Measurements from ENCODE around the gene SUPT6H.
A peak's percentile ranks its signal among the peaks of the same experiment; 100 is the strongest.

Gene SUPT6H

GRCh38 chr17:28661635-28662526, at the start of gene SUPT6H, which contains the start of gene SDF2:
SUPT6H (plus strand) TSS chr17:28662205; CDS start chr17:28673402, 11,197 bp downstream.
SDF2 (minus strand) TSS chr17:28661906; CDS start chr17:28661876, 30 bp downstream.
- peak; percentile 92 for DNase-seq

- peak; percentile 69 for DNase-seq
These were observed 49.5 kb upstream of the SUPT6H start for GRCh38 chr17:28612531-28612930.

DNA sequence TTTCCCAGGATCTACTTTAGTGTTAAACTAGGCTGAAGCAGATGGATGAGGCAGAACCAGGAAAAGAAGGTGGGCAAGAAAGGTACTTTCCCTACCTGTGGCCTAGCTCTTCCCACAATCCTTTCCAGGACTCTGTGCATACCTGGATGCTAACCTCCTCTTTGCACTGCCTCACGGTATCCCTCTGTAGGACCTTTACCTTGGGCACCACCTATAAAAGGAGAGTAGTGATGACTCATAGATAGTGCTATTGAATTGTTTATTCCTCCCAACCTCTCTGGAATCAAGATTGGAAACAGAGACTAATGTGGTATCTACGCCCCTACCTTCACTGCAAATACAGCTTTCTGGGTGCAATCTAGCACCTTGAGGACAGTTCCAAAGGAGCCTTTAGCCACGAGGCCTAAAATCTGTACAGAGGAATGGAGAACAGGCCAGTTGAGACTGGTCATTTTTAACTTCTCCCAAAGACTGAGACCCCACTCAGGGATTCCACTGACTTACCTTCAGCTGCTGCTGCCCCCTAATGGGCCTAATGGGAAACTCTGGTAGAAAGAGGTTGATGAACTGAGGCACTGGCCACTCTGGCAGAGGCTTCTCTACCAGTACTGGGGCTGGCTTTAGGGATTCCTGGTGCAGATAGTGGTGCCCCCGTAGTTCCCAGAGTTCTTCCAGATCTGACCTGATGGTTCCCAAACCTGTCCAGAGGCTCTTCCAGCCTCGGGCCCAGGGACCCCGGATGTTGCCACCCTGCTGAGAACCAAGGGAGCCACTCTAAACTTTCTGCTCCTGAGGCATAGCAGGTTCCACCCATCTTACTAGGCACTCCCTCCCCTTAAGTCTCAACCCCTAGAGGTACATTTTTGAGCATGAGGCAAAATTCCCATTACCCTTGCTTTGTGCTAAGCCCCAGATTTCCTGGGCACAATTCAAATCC, 48.8 kb upstream of the SUPT6H start:
- peak; percentile 70 for DNase-seq

DNA sequence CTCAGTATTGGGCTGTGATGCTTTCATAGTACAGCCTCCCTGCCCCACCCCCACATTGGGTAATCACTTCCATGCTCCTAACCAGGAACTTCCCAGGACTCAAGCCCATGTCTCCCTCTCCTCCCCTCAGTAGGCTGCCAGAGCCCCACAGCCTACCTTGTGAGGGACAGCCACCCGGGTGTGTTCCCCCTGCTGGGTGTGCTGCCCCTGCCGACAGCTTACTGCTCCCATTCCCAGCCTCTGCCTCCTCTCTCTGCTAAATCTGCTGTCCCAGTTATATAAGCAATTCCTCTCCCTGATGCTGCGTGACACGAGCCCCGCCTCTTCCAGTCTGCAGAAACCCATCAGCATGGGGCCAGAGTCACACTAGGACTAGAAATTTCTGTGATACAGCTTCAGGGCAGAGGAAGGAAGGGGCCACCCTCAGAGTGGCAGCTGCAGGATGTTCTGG, 48.0 kb upstream of the SUPT6H start, which contains the start of gene RSKR:
RSKR (minus strand) TSS at position 255 of the 451 bp plus-strand sequence; CDS start at position 231, 24 bp downstream.
- DNase-seq = no peak

DNA sequence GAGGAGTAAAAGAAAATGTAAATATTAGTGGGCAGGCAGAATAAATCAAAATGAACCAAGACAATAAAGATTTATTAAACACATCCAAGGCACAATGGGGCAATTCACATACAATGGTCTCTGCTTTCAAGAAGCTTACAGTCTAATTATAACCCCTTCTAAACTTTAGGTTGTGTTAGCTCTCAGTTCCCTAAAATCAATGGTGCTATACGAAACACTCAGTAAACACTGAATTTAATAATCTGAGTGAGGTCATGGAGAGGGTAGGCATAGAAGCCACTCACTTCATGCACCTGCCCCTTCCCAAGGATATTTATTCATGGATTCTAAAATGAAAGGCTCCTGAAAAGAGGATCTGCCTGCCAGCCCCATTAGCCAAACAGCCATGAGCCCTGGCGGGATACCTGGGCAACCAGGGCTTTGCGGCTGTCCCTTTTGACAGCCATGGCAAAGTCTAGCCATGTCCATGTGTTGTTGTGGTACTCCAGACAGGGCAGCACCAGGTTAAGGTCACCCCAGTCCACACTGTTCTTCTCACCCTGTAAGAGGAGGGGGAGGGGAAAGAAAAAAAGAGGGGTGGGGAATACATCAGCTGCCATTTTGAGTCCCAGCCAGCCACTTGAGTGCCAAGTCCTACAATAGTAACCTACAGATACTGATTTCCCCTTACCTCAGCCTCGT, 46.6 kb upstream of the SUPT6H start:
- no peak for DNase-seq

DNA sequence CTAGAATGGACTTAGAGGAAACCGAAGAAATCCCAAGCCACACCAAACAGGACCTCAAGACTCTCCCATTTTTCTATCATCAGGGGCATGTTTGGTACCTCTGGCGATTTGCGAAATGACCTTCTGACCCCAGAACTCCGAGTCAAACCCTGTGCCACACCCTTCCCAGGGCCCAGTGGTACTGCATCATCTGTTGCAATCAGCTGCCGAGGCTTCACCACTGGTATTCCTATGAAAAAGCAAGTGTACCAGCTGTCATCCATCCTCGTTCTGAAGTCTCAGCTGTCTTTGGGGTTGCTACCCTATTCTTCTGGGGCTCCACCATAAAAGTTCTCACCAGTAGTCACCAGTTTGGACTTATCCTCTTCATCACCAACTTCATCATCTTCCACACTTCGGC, 45.7 kb upstream of the SUPT6H start:
- no peak for DNase-seq

DNA sequence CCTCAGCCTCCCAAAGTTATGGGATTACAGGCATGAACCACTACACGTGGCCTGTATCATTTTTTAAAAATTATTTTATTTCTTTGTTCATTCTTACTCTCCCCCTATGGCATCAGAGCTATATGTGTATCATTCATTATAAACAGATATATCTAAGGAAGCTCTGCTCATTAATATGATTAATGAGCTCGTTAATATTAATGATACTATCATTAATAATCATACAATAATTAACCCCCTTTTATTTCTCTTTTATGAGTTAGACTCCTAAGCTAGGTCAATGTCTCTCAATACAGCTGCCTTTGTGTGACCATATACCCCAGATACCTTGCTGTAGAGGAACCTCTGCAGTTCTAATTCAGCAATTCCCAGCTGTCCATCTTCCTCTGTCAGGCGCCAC, 43.5 kb upstream of the SUPT6H start:
- DNase-seq = no peak

- DNase-seq = no peak
These were observed 42.0 kb upstream of the SUPT6H start for GRCh38 chr17:28620010-28620409.

DNA sequence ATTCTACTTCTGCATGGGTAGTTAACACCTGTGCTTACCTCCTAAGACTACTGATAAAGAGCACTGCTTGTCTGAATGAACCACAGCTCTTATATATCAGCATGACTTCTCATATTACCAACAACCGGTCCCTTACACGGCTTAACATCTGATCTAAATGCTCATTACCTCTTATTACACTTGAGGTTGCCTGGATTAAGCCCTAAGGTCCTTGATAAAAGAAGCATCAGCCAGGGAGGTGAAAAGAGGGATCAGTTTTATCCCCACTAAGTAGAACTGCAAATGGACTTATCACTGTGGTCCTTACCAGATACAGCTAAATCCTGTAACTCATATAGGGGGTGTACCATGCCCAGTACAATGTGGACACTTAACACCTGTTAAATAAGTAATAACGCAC, 39.8 kb upstream of the SUPT6H start:
- no peak for DNase-seq

- DNase-seq = no peak
These were observed 38.3 kb upstream of the SUPT6H start for GRCh38 chr17:28623696-28624095.

GRCh38 chr17:28624148-28624547, 37.9 kb upstream of the SUPT6H start:
- DNase-seq = no peak

DNA sequence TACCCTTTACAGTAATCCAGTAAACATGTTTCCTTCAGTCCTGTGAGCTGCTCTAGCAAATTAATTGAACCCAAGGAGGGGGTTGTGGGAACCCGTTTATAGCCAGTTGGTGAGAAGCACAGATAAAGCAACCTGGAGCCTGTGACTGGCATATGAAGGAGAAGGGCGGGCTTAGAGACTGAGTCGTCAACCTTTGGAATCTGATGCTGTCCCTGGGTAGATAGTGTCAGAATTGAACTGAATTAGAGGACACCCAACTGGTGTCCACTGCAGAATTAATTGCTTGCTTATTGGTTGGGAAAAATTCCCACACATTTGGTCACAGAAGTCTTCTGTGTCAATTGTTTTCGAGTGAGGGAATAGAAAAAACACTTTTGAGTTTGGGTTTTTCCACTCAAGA, 35.2 kb upstream of the SUPT6H start:
- no peak for DNase-seq

DNA sequence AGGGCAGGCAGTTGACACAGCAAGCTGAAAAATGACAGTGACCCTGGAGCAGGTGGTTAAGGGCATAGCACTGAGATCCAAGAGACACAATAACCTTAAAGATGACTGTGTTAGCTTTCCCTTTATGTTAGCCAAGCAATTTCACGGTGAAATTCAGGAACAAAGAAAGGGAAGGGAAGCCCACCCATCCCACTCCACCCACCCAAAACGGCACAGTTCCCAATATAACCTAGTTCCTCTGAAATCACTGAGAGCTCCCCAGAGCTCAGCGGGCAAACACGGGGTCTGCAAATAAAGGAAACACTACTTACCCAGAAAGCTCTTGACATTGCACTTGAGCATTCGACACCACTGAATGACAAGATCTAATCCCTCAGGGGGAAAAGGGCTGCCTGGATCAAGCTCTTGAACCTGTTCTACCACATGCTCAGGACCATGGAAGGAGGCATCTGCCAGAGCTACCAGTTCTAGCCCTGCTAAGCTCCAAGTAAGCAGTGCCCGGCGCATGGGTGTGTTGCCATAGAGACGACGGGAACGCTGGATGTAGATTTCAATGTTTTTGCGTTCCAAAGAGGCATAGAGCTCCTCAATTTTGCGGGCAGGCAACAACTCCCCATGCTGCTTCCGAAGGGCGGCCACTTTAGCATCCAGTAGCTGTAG, 27.7 kb upstream of the SUPT6H start:
- DNase-seq = no peak

- DNase-seq = no peak
These were observed 26.5 kb upstream of the SUPT6H start for GRCh38 chr17:28635506-28635905.

GRCh38 chr17:28641579-28641978, 20.4 kb upstream of the SUPT6H start:
- DNase-seq = no peak

GRCh38 chr17:28643983-28644786, 17.8 kb upstream of the SUPT6H start:
- DNase-seq = peak; percentile 73

DNA sequence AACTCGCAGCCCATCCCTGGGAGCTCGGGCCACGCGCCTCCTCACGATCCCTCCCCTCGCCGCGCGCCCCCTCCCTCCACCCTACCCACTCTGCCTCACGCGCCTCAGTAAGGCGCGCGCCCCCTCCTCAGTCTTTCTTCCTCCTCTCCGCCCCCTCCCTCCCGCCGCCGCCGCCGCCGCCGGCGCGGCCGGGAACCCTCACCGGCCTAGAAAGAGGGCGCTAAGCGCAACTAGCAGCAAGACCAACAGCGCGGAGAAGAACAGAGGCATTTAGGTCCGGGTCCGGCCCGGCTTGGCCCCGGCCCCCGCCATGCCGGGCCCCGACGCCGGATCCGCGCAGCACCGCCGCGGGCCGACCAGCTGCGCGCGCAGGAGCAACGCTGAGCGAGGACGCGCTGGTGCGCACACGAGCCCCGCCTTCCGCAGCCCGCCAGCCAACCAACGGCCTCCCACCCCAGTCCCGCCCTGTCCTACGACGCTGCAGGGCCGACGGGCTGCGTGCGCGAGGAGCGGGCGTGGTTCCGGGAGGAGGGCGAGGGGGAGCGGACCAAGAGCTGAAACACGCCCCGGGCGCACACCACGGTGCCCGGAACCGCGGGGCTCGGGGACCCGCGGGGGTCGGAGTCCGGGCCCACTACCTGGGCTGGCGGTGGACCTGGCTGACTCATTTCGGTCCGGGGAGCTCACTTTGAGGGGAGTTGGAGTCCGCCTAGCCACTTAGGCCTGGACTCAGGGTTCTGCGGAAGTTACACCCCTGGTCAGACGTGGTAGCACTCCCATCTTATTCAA, 17.0 kb upstream of the SUPT6H start, which contains the start of gene BLTP2:
BLTP2 (minus strand) TSS at position 372 of the 789 bp plus-strand sequence; CDS start at position 270, 102 bp downstream.
- DNase-seq = peak; percentile 98

DNA sequence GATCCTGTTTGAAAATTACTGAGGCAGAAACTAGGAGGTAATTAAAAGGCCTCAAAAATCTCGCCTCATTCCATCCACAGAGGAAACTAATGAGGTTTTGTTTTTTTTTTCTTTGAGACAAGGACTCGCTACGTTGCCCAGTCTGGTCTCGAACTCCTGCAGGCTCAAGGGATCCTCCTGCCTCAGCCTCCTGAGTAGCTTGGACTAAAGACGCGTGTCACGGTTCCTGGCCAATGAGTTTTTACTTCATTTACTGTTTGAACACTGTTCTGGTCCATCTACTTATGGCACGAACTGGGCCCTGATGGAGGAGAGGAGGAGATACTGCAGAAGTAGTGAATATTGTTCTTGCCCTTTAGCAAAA, 16.4 kb upstream of the SUPT6H start:
- DNase-seq = no peak

DNA sequence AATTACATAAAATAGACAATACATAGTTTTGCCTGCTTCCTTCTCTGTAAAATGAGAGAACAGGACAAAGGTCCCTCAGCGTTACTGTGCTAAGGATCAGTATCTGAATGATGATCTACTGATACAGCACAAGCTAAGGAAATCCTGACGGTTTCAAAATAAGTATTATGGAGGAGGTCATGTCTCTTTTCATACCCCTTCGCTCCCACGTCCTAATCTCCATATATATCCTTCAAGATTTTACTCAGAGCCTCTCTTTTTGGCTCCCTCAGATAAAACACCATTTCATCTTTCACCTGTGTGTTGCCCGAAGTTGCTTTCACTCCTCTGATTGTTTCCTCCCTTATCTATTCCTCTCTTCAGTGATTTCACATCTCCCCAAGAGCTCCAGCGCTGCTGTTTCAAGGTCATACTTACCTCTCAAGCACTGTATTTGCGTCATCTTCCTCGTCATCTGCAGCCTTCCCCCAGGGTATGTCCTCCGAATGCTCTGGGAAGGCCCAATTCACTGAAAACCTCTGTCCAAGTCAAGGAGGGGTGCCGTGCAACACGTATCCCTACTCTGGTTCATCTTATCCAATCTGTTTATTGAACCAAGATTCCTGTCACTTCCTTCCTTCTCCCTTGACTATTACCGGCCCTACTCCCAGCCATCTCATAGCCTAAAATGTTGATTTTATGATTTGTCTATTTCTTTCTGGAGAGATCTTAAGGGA, 15.8 kb upstream of the SUPT6H start:
- no peak for DNase-seq

DNA sequence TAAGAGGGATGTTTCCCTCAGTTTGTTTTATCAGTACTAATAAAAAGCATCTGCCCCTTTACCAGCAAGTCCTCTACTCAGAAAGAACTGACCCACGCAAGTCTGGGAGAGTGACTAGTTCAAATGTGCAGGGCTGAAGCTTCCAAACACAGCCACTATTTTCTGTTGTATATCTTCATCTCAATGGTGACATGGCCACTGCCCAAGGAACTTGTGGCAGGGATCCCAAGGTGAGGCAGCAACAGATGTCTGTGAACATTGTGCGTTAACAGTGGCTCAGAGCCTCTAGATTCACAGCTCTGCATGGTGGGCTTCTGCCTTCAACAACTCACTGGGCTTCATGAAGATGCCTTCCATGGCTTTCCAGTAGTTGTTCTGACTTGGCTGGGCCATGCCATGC, 13.3 kb upstream of the SUPT6H start:
- no peak for DNase-seq

All from NCI-H69 (cell line).